Small intestine (tissue), 7 donors: ENCODE results near the gene FAM20B. TPM values are rescaled to one million over a fixed set of nuclear protein-coding genes. Genes with fewer than 3 reads are reported as not detected.
"Not testable (repeated sequence)": the region's sequence is repeated elsewhere in the genome, so short reads cannot be mapped to it uniquely, and the experiment has no call there.

Experiments
- DNase-seq, 2 donors: peaks; one replicate each; pipeline versions ENCODE4 v3.0.0 to v3.0.0-alpha.2; 2013
- FAIRE-seq: peaks from 2 replicates; lab custom pipeline; 2012; peaks lifted over from hg19 to GRCh38; lab: Jason Lieb, UNC
- H3K27ac ChIP-seq, 3 donors: one replicate each; pipeline ENCODE4 v1.5.1; 2013; ENCODE audit warnings: low read length in 2 of 3, mild to moderate bottlenecking in 2 of 3, control low read depth in 1 of 3, inconsistent platforms in 1 of 3, low read depth in 1 of 3, moderate library complexity in 1 of 3
- H3K27me3 ChIP-seq, 3 donors: one replicate each; pipeline ENCODE4 v1.6.1; 2013; ENCODE audit warnings: low read length in 3 of 3, inconsistent platforms in 1 of 3; ENCODE audit not compliant: control insufficient read depth in 3 of 3, insufficient read depth in 3 of 3
- H3K36me3 ChIP-seq, 3 donors: one replicate each; pipeline ENCODE4 v1.6.1; 2013; ENCODE audit warnings: low read length in 3 of 3, inconsistent platforms in 1 of 3, low read depth in 1 of 3, mild to moderate bottlenecking in 1 of 3, moderate library complexity in 1 of 3; ENCODE audit not compliant: control insufficient read depth in 3 of 3, insufficient read depth in 2 of 3
- H3K4me1 ChIP-seq, 3 donors: one replicate each; pipeline ENCODE4 v1.6.1; 2013; ENCODE audit warnings: low read length in 2 of 3, inconsistent platforms in 1 of 3, low read depth in 1 of 3, mild to moderate bottlenecking in 1 of 3, moderate library complexity in 1 of 3; ENCODE audit not compliant: control insufficient read depth in 3 of 3, insufficient read depth in 2 of 3
- H3K4me3 ChIP-seq, 3 donors: one replicate each; pipeline ENCODE4 v1.5.1; 2013; ENCODE audit warnings: low read length in 3 of 3, control low read depth in 1 of 3, inconsistent platforms in 1 of 3, low read depth in 1 of 3, mild to moderate bottlenecking in 1 of 3, moderate library complexity in 1 of 3
- H3K9me3 ChIP-seq, 2 donors: one replicate each; pipeline ENCODE4 v1.6.1; 2013; ENCODE audit warnings: low read depth in 1 of 2, low read length in 1 of 2; ENCODE audit not compliant: control insufficient read depth in 2 of 2, insufficient read depth in 1 of 2
- WGBS, 3 donors: extraction: QIAGEN DNeasy Blood & Tissue Kit; methylation state at CpG; one replicate each; pipeline ENCODE4 v1.1.7; 2013; 5-methylcytosine and 5-hydroxymethylcytosine counted together
- polyA plus RNA-seq, 4 donors: library from polyadenylated mRNA; stranded (reverse) in 3 of 4; unstranded in 1 of 4; fragments of 200-250 nt in 3 of 4; fragments of 120-200 nt in 1 of 4; gene quantifications; one replicate each; pipeline versions ENCODE4 v1.2.1 to v1.2.3, GENCODE V29; 2013
- donor health status: healthy with polysubstance abuse.
- donor health status: control.
- donor health status: control.
- donor health status: Bipolar disorder and iron deficiency.
- donor health status: healthy.

The FAM20B gene
- polyA plus RNA-seq, 4 donors = 5.4 to 24.9 (median 10.7) TPM

GRCh38 chr1:179038528-179039281 is 13.0 kb downstream of the FAM20B start:
- DNase-seq = no peak
- no peak overlapping the region for H3K4me3 ChIP-seq

GRCh38 chr1:179039502-179040174 is 13.9 kb downstream of the FAM20B start:
- not testable (repeated sequence) for H3K4me1 ChIP-seq, DNase-seq, H3K27ac ChIP-seq, H3K27me3 ChIP-seq, H3K4me3 ChIP-seq, FAIRE-seq, H3K36me3 ChIP-seq
- WGBS, 3 donors = 81 to 94% (median 86%) methylated on average over 6 of the region's 9 CpGs
- peaks cover 0 to 15% of the 10 kb centered on the region in 2 donors for H3K9me3 ChIP-seq

More at GRCh38 chr1:179038528-179039281, 13.0 kb downstream of the FAM20B start:
- FAIRE-seq = no peak
- Histone ChIP-seq H3K27ac (no peak overlapping the region), H3K4me1 (peaks cover 0 to 10% (median 6%) of the 10 kb centered on the region in 3 donors), H3K9me3 (peaks cover 0 to 13% of the 10 kb centered on the region in 2 donors), H3K36me3 (peaks cover 0 to 6% (median 0%) of the 10 kb centered on the region in 3 donors), H3K27me3 (no peaks in the 10 kb centered on the region)
- WGBS, 3 donors = 4 to 19% (median 8%) methylated on average over 1 of the region's 1 CpG

- FAIRE-seq, H3K4me3 ChIP-seq, H3K27ac ChIP-seq, H3K4me1 ChIP-seq, H3K36me3 ChIP-seq, DNase-seq, H3K27me3 ChIP-seq: not testable (repeated sequence)
- H3K9me3 ChIP-seq = peaks cover 0 to 15% of the 10 kb centered on the region in 2 donors
- WGBS, 3 donors = 86 to 97% (median 92%) methylated on average over 12 to 27 of the region's 27 CpGs
Measured at GRCh38 chr1:179040175-179040551, 14.5 kb downstream of the FAM20B start.

GRCh38 chr1:179042087-179042486 is 16.4 kb downstream of the FAM20B start:
- H3K9me3 ChIP-seq = peaks cover 0 to 15% of the 10 kb centered on the region in 2 donors
- no peak overlapping the region for H3K4me3 ChIP-seq
- H3K27me3 ChIP-seq = no peaks in the 10 kb centered on the region
- no peak overlapping the region for H3K27ac ChIP-seq
- WGBS, 3 donors = 94 to 99% (median 96%) methylated on average over 8 of the region's 8 CpGs
- no peak for DNase-seq
- peaks cover 0 to 8% (median 0%) of the 10 kb centered on the region in 3 donors for H3K36me3 ChIP-seq
- H3K4me1 ChIP-seq = no peaks in the 10 kb centered on the region
- no peak for FAIRE-seq

- Histone ChIP-seq H3K9me3 (peaks cover 0 to 15% of the 10 kb centered on the region in 2 donors), H3K27me3 (no peaks in the 10 kb centered on the region), H3K4me1 (no peaks in the 10 kb centered on the region), H3K4me3 (no peak overlapping the region), H3K36me3 (peaks cover 0 to 12% (median 0%) of the 10 kb centered on the region in 3 donors), H3K27ac (no peak overlapping the region)
- FAIRE-seq (no peak), DNase-seq (no peak)
- 97 to 100% (median 99%) methylated on average over 5 of the region's 5 CpGs for WGBS, 3 donors
Measured at GRCh38 chr1:179042700-179043099, 17.0 kb downstream of the FAM20B start.

- H3K27me3 ChIP-seq = no peaks in the 10 kb centered on the region
- FAIRE-seq (no peak), DNase-seq (no peak)
- 77 to 90% (median 83%) methylated on average over 4 of the region's 4 CpGs for WGBS, 3 donors
- peaks cover 0 to 12% (median 0%) of the 10 kb centered on the region in 3 donors for H3K36me3 ChIP-seq
- H3K9me3 ChIP-seq = peaks cover 0 to 15% of the 10 kb centered on the region in 2 donors
- no peak overlapping the region for H3K4me3 ChIP-seq
- no peaks in the 10 kb centered on the region for H3K4me1 ChIP-seq
- H3K27ac ChIP-seq = no peak overlapping the region
Measured at GRCh38 chr1:179043266-179043665, 17.6 kb downstream of the FAM20B start.

GRCh38 chr1:179043907-179044306 is 18.2 kb downstream of the FAM20B start:
- FAIRE-seq = no peak
- no peak overlapping the region for H3K4me3 ChIP-seq
- no peaks in the 10 kb centered on the region for H3K27me3 ChIP-seq
- no peaks in the 10 kb centered on the region for H3K4me1 ChIP-seq
- no peak overlapping the region for H3K27ac ChIP-seq
- 94 to 96% (median 95%) methylated on average over 5 of the region's 5 CpGs for WGBS, 3 donors
- H3K9me3 ChIP-seq = peaks cover 0 to 15% of the 10 kb centered on the region in 2 donors
- H3K36me3 ChIP-seq = peaks cover 0 to 12% (median 0%) of the 10 kb centered on the region in 3 donors
- DNase-seq = no peak

- no peak for FAIRE-seq
- Histone ChIP-seq H3K27me3 (no peaks in the 10 kb centered on the region), H3K36me3 (peaks cover 0 to 19% (median 2%) of the 10 kb centered on the region in 3 donors), H3K4me3 (no peak overlapping the region), H3K27ac (no peak overlapping the region), H3K9me3 (peaks cover 0 to 8% of the 10 kb centered on the region in 2 donors), H3K4me1 (no peaks in the 10 kb centered on the region)
- WGBS, 3 donors = 96 to 97% (median 97%) methylated on average over 14 of the region's 14 CpGs
- DNase-seq = no peak
Measured at GRCh38 chr1:179046808-179047635, 21.3 kb downstream of the FAM20B start.
